WI38 (cell line): ENCODE results near the gene CPT1C.

Experiments
- H3K4me3 ChIP-seq: 2 replicates; pipeline ENCODE4 v1.5.1; 2011; ENCODE audit warnings: low read depth, mild to moderate bottlenecking, control low read depth, low read length
- CTCF ChIP-seq: IDR thresholded peaks from 2 replicates; pipeline ENCODE4 v1.5.1; 2012; ENCODE audit warnings: low read depth, mild to moderate bottlenecking, control low read depth, low read length

Gene CPT1C

GRCh38 chr19:49690656-49691242, at the start of gene CPT1C:
TSS of gene CPT1C (plus strand) at chr19:49691116. CDS start at chr19:49692253, 1,137 bp downstream.
- no peak for TF ChIP-seq CTCF
- H3K4me3 ChIP-seq = peak within 1 kb of the TSS; percentile 73

GRCh38 chr19:49641688-49642491, 49.0 kb upstream of the CPT1C start, which contains the start of gene SCAF1:
TSS of gene SCAF1 (plus strand) at chr19:49642209. CDS start at chr19:49645027, 2,818 bp downstream.
- no peak for TF ChIP-seq CTCF
- H3K4me3 ChIP-seq = peak within 1 kb of the TSS; percentile 69

- TF ChIP-seq CTCF = no peak
- H3K4me3 ChIP-seq = peak overlapping the region; percentile 69
Observed at GRCh38 chr19:49642492-49643035, 48.4 kb upstream of the CPT1C start.

GRCh38 chr19:49643466-49643865, 47.5 kb upstream of the CPT1C start:
- peak overlapping the region; percentile 69 for H3K4me3 ChIP-seq
- no peak for TF ChIP-seq CTCF

- TF ChIP-seq CTCF = no peak
- no peak overlapping the region for H3K4me3 ChIP-seq
Observed at GRCh38 chr19:49645592-49645991, 45.3 kb upstream of the CPT1C start.

GRCh38 chr19:49645995-49646394, 44.9 kb upstream of the CPT1C start:
- no peak for TF ChIP-seq CTCF
- no peak overlapping the region for H3K4me3 ChIP-seq

GRCh38 chr19:49646586-49646985, 44.3 kb upstream of the CPT1C start:
- TF ChIP-seq CTCF = no peak

More at GRCh38 chr19:49646586-49646985, 44.3 kb upstream of the CPT1C start:
- no peak overlapping the region for H3K4me3 ChIP-seq
